ENCODE data around the gene RETREG2. TPM values are rescaled to one million over a fixed set of nuclear protein-coding genes. Genes with fewer than 3 reads are reported as not detected.

RETREG2 gene
- total RNA-seq, 1 experiment from 2014 or later, result 46.7 TPM

- no peaks in the 10 kb centered on the region for H4K20me1 ChIP-seq (ENCODE audit: control insufficient read depth, insufficient read depth, insufficient read length)
- TF ChIP-seq CTCF (conservative IDR thresholded peaks at IDR 0.05), result no peak
- H2BK20ac ChIP-seq (ENCODE audit: low read depth, low read length, poor library complexity, severe bottlenecking), result no peak overlapping the region
- WGBS (ENCODE audit: extremely low coverage, insufficient read length, low lambda C conversion rate), result no CpG with 5 or more reads among the region's 7 CpGs
- H3K27ac Mint-ChIP-seq, result no peak overlapping the region
- H3K18ac ChIP-seq (ENCODE audit: insufficient read length, low read depth, low read length), result no peak overlapping the region
- H3K9me3 Mint-ChIP-seq, result no peaks in the 10 kb centered on the region; a peak in 2 of 5 replicates
- no peaks in the 10 kb centered on the region for H3K9me3 ChIP-seq (ENCODE audit: control insufficient read depth, low read depth, low read length)
- no peak overlapping the region for H2AFZ ChIP-seq (ENCODE audit: low read length)
- H3K4me3 Mint-ChIP-seq, result no peak overlapping the region; a peak in 1 of 5 replicates
- peaks cover 20% of the 10 kb centered on the region for H3K23me2 ChIP-seq (ENCODE audit: insufficient read length, low read depth, low read length, poor library complexity, severe bottlenecking)
- H3K79me1 ChIP-seq (ENCODE audit: insufficient read depth, low read depth, low read length, poor library complexity, severe bottlenecking), result peaks cover 3% of the 10 kb centered on the region
- H3K4me2 ChIP-seq (ENCODE audit: insufficient read depth, insufficient read length, low read length), result no peak overlapping the region
- no peaks in the 10 kb centered on the region for H3K79me2 ChIP-seq (ENCODE audit: insufficient read depth, low read length)
- H4K8ac ChIP-seq (replicated peaks; ENCODE audit: insufficient read length, low read depth, low read length), result no peak overlapping the region
- H3K27ac ChIP-seq (ENCODE audit: insufficient read length, low read depth, low read length), result no peak overlapping the region
- 0 out of 2 replicates have a peak, but pooled peaks cover 3% of the 10 kb centered on the region for H3K4me1 ChIP-seq (ENCODE audit: insufficient read depth, low read length)
- no peak overlapping the region for H2BK12ac ChIP-seq (ENCODE audit: insufficient read length, low read depth, low read length)
- H2AK5ac ChIP-seq (ENCODE audit: insufficient read length, low read length), result no peak overlapping the region
- no peaks in the 10 kb centered on the region for H3K27me3 ChIP-seq (ENCODE audit: insufficient read depth, low read length)
- H3K9ac ChIP-seq (ENCODE audit: extremely low read depth, insufficient read length, low read length), result no peak overlapping the region
- peaks cover 17 to 22% of the 10 kb centered on the region in 2 experiments for H3K4me1 Mint-ChIP-seq
- H3K27me3 Mint-ChIP-seq (ENCODE audit: low read depth), result no peaks in the 10 kb centered on the region; the same call in 1 of the 2 replicates
- H3K36me3 Mint-ChIP-seq (ENCODE audit: insufficient read depth in 1 of 3, low read depth in 3 of 3), result peaks cover 8 to 29% (median 28%) of the 10 kb centered on the region in 3 experiments
- no peak for DNase-seq
- no peak overlapping the region for H4K91ac ChIP-seq (ENCODE audit: insufficient read length, low read depth, low read length)
- H4K5ac ChIP-seq (ENCODE audit: insufficient read length, low read depth, low read length), result no peak overlapping the region
- H3K4ac ChIP-seq (ENCODE audit: low read depth, low read length), result no peak overlapping the region
- no peak overlapping the region for H2BK15ac ChIP-seq (ENCODE audit: low read depth, low read length)
- H3T11ph ChIP-seq (ENCODE audit: low read length), result no peak overlapping the region
- no peak overlapping the region for H3K56ac ChIP-seq (ENCODE audit: insufficient read length, low read depth, low read length)
- H2BK120ac ChIP-seq (ENCODE audit: low read depth, low read length, poor library complexity, severe bottlenecking), result no peak overlapping the region
- no peak overlapping the region for H2BK5ac ChIP-seq (ENCODE audit: insufficient read length, low read length)
- no peak overlapping the region for H3K23ac ChIP-seq (ENCODE audit: insufficient read length, low read depth, low read length)
- no peak overlapping the region for H3K14ac ChIP-seq (ENCODE audit: insufficient read depth, low read length)
These were observed 3.3 kb upstream of the RETREG2 start for GRCh38 chr2:219174801-219175200.
